Small intestine (tissue), 16 donors: Measurements from ENCODE around the gene RHBDF1. TPM values are rescaled to one million over a fixed set of nuclear protein-coding genes. Genes with fewer than 3 reads are reported as not detected.

Source experiments
- DNase-seq, 2 donors: peaks; one replicate each; pipeline versions ENCODE4 v3.0.0 to v3.0.0-alpha.2; 2013
- FAIRE-seq: peaks from 2 replicates; lab custom pipeline; 2012; peaks lifted over from hg19 to GRCh38; lab: Jason Lieb, UNC
- H3K27ac ChIP-seq, 3 donors: one replicate each; pipeline ENCODE4 v1.5.1; 2013; ENCODE audit warnings: low read length in 2 of 3, mild to moderate bottlenecking in 2 of 3, control low read depth in 1 of 3, inconsistent platforms in 1 of 3, low read depth in 1 of 3, moderate library complexity in 1 of 3
- H3K27me3 ChIP-seq, 3 donors: one replicate each; pipeline ENCODE4 v1.6.1; 2013; ENCODE audit warnings: low read length in 3 of 3, inconsistent platforms in 1 of 3; ENCODE audit not compliant: control insufficient read depth in 3 of 3, insufficient read depth in 3 of 3
- H3K36me3 ChIP-seq, 3 donors: one replicate each; pipeline ENCODE4 v1.6.1; 2013; ENCODE audit warnings: low read length in 3 of 3, inconsistent platforms in 1 of 3, low read depth in 1 of 3, mild to moderate bottlenecking in 1 of 3, moderate library complexity in 1 of 3; ENCODE audit not compliant: control insufficient read depth in 3 of 3, insufficient read depth in 2 of 3
- H3K4me1 ChIP-seq, 3 donors: one replicate each; pipeline ENCODE4 v1.6.1; 2013; ENCODE audit warnings: low read length in 2 of 3, inconsistent platforms in 1 of 3, low read depth in 1 of 3, mild to moderate bottlenecking in 1 of 3, moderate library complexity in 1 of 3; ENCODE audit not compliant: control insufficient read depth in 3 of 3, insufficient read depth in 2 of 3
- H3K4me3 ChIP-seq, 3 donors: one replicate each; pipeline ENCODE4 v1.5.1; 2013; ENCODE audit warnings: low read length in 3 of 3, control low read depth in 1 of 3, inconsistent platforms in 1 of 3, low read depth in 1 of 3, mild to moderate bottlenecking in 1 of 3, moderate library complexity in 1 of 3
- H3K9me3 ChIP-seq, 2 donors: one replicate each; pipeline ENCODE4 v1.6.1; 2013; ENCODE audit warnings: low read depth in 1 of 2, low read length in 1 of 2; ENCODE audit not compliant: control insufficient read depth in 2 of 2, insufficient read depth in 1 of 2
- WGBS, 3 donors: extraction: QIAGEN DNeasy Blood & Tissue Kit; methylation state at CpG; one replicate each; pipeline ENCODE4 v1.1.7; 2013; 5-methylcytosine and 5-hydroxymethylcytosine counted together
- long read RNA-seq, 10 donors: transcript quantifications; one replicate each; lab custom pipeline, GENCODE V29; 2026
- polyA plus RNA-seq, 4 donors: library from polyadenylated mRNA; stranded (reverse) in 3 of 4; unstranded in 1 of 4; fragments of 200-250 nt in 3 of 4; fragments of 120-200 nt in 1 of 4; gene quantifications; one replicate each; pipeline versions ENCODE4 v1.2.1 to v1.2.3, GENCODE V29; 2013
- donor health status: healthy with polysubstance abuse.
- donor health status: control.
- donor health status: control.
- donor health status: Bipolar disorder and iron deficiency.
- donor health status: healthy.

The RHBDF1 gene, protein sequence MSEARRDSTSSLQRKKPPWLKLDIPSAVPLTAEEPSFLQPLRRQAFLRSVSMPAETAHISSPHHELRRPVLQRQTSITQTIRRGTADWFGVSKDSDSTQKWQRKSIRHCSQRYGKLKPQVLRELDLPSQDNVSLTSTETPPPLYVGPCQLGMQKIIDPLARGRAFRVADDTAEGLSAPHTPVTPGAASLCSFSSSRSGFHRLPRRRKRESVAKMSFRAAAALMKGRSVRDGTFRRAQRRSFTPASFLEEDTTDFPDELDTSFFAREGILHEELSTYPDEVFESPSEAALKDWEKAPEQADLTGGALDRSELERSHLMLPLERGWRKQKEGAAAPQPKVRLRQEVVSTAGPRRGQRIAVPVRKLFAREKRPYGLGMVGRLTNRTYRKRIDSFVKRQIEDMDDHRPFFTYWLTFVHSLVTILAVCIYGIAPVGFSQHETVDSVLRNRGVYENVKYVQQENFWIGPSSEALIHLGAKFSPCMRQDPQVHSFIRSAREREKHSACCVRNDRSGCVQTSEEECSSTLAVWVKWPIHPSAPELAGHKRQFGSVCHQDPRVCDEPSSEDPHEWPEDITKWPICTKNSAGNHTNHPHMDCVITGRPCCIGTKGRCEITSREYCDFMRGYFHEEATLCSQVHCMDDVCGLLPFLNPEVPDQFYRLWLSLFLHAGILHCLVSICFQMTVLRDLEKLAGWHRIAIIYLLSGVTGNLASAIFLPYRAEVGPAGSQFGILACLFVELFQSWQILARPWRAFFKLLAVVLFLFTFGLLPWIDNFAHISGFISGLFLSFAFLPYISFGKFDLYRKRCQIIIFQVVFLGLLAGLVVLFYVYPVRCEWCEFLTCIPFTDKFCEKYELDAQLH
- 10 to 100 TPM; 10.1 to 28.6 (median 17.2) TPM for polyA plus RNA-seq
- long read RNA-seq, donor 1 = 0 reads
- long read RNA-seq, donor 2 = 0 reads
- long read RNA-seq, donor 3 = 0 reads
- long read RNA-seq, donor 4 = 0 reads
- long read RNA-seq, donor 5 = 0 reads
- long read RNA-seq, donor 6 = 0 reads
- long read RNA-seq, donor 7, transcript RHBDF1-201 (18 exons, 2,992 nt) = major isoform, 6 of 8 reads
- long read RNA-seq, donor 7, partial matches to known transcripts = 0 of 8 reads
- long read RNA-seq, donor 7, other reads (novel, unspliced or antisense) = 0 of 8 reads
- long read RNA-seq, donor 8 = 0 reads
- long read RNA-seq, donor 9 = 0 reads
- long read RNA-seq, donor 10, partial matches to known transcripts = 0 of 1 reads
- long read RNA-seq, donor 10, other reads (novel, unspliced or antisense) = 0 of 1 reads

DNA sequence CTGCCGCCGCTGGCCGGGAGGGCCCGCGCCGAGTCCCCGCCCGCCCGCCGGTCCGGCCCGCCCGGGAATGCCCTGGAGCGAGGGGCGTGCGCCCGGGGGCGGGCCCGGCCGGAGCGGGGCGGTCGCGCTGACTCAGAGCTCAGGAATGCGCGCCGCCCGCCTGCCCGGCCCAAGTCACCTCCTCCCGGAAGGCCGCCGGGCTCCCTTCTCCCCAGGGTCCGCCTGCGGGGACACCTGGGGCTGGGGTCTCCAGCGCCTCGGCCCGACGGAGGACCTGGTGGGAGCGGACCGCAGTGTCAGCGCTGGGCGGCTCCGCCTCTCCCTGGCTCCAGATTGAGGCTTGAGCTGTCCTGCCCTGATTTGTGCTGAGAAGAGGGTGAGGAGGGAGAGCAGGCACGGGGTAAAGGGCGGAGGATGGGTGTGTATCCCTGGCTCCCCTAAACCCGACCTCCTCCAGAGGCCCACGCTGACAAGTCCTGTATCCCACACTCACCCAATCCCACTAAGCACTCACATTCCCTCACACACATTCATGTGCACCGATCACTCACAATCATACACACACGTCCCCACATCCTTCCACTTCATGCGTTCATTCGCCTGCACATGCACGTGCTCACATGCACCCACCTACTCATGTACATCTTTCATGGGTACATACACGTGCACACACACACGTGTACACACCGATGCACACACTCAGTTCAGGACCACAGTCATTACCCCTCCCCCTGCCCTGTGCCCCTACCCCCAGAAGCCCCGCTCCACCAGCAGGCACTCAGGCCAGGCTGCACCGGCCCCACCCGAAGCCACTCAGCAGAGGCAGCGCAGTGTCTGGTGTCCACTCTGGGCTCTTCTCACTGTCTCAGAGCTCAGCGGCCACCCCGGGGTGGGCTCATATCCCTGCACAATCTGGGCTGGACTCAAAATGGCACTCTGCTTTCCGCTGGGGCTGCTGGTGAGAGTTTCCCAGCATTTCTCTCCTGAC, at the start of gene RHBDF1:
Gene RHBDF1, minus strand, starts transcription at position 71 of the 988 bp plus-strand sequence. CDS start 7,616 bp downstream, outside the sequence.
- peaks cover 0 to 4% (median 0%) of the 10 kb centered on the region in 3 donors for H3K36me3 ChIP-seq
- WGBS, 3 donors = 18 to 20% (median 20%) methylated on average over 41 to 62 of the region's 62 CpGs
- H3K9me3 ChIP-seq = no peaks in the 10 kb centered on the region
- peak within 1 kb of the TSS; percentile 48 to 76 (median 69) for H3K4me3 ChIP-seq
- H3K27ac ChIP-seq = peak within 1 kb of the TSS in 2 of 3 donors; percentile 56 to 80
- FAIRE-seq = no peak
- H3K4me1 ChIP-seq = peaks cover 0 to 51% (median 8%) of the 10 kb centered on the region in 3 donors
- peak; percentile 74 to 79 for DNase-seq
- H3K27me3 ChIP-seq = peaks cover 0 to 7% (median 5%) of the 10 kb centered on the region in 3 donors

DNA sequence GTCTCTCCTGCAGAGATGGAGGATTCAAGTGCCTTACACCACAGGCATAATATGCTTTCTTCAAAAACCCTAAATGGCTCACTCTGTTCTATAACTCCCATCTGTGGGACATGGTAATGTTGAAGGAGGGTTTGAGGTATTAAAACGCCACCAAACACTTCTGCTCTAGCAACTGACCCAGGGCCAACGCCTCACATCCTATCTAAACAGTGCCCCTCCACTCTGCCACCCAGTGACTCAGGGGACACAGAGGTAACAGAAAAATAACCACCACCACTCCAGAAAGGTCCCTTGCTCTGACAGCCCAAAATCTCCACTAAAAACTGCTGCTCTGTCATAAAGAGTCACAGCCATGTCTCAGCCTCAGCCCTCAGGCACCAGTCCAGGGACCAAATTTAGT, 48.3 kb upstream of the RHBDF1 start:
- Histone ChIP-seq H3K36me3 (peaks cover 0 to 52% (median 2%) of the 10 kb centered on the region in 3 donors), H3K27ac (no peak overlapping the region), H3K4me1 (peaks cover 0 to 15% (median 0%) of the 10 kb centered on the region in 3 donors), H3K4me3 (no peak overlapping the region), H3K9me3 (no peaks in the 10 kb centered on the region), H3K27me3 (no peaks in the 10 kb centered on the region)
- FAIRE-seq (no peak), DNase-seq (no peak)
- 81 to 94% (median 94%) methylated on average over 2 of the region's 2 CpGs for WGBS, 3 donors

DNA sequence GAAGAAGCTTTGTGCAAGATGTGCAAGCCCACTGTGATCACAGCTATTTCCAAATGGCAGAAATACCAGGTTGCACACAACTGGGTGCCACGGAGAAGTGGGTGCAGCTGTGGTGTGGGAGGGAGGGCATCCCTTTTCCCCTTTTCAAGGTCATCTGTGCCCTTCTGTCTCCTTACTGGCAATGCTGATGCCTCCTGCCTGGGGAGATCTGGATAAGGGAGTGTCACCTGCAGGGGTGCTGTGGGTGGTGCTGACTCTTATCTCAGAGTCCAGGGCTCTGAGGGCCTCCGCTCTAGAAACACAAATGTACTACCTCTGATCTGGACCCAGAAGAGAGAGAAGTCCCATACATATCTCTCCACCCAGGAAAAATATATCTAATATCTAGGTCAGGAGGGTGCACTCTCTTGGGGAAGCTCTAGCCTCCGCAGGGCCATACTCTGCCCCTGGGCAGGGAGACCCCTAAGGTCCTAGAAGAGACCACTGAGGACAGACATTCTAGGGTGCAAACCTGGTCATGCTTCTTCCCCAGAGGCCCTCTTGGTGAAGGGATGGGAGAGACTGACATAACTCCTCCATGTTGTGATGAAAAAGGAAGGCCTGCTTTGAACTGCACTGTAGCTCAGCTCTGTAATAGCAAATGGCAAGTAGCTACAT, 47.5 kb upstream of the RHBDF1 start:
- H3K27me3 ChIP-seq = no peaks in the 10 kb centered on the region
- no peak overlapping the region for H3K4me3 ChIP-seq
- DNase-seq (no peak), FAIRE-seq (no peak)
- H3K27ac ChIP-seq = no peak overlapping the region
- 77 to 84% (median 81%) methylated on average over 3 of the region's 3 CpGs for WGBS, 3 donors
- peaks cover 0 to 50% (median 2%) of the 10 kb centered on the region in 3 donors for H3K36me3 ChIP-seq
- peaks cover 0 to 15% (median 0%) of the 10 kb centered on the region in 3 donors for H3K4me1 ChIP-seq
- no peaks in the 10 kb centered on the region for H3K9me3 ChIP-seq

DNA sequence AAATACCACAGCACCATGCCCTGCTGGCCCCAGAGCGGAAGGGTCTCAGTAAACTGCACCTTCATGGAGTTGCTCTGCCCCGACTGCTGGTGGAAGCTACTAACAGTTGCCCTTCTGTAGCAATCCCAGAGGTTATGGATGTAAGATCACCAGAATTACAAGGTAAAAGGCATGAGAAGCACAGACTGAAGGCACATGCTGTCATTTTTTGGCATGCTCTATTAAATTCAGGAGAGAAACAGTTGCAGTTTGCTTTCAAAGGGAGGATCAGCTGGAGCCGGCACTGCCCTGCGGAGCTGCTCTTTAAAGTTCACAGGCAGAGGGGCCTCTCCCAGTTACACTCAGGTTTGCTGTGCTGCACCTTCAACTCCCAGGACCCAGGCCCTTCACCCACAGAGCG, 46.9 kb upstream of the RHBDF1 start:
- Histone ChIP-seq H3K4me1 (peaks cover 0 to 15% (median 0%) of the 10 kb centered on the region in 3 donors), H3K27ac (no peak overlapping the region), H3K4me3 (no peak overlapping the region), H3K36me3 (peaks cover 0 to 47% (median 2%) of the 10 kb centered on the region in 3 donors), H3K27me3 (no peaks in the 10 kb centered on the region), H3K9me3 (no peaks in the 10 kb centered on the region)
- 92 to 96% (median 92%) methylated on average over 5 of the region's 5 CpGs for WGBS, 3 donors
- DNase-seq (no peak), FAIRE-seq (no peak)

DNA sequence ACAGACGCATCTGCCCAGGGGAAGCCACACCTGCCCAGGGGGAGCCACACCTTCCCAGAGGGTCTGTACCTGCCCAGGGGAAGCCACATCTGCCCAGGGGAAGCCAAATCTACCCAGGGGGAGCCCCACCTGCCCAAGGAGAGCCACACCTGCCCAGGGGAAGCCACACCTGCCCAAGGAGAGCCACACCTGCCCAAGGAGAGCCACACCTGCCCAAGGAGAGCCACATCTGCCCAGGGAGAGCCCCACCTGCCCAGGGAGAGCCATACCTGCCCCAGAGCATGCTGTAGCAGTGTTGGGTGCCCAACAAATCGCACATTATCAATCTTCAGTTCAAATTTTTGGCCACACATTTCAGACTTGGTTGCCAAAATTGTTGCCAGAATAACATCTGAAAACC, 46.4 kb upstream of the RHBDF1 start:
- Histone ChIP-seq H3K27ac (no peak overlapping the region), H3K36me3 (peaks cover 0 to 47% (median 2%) of the 10 kb centered on the region in 3 donors), H3K4me3 (no peak overlapping the region), H3K27me3 (no peaks in the 10 kb centered on the region), H3K4me1 (peaks cover 0 to 15% (median 0%) of the 10 kb centered on the region in 3 donors), H3K9me3 (no peaks in the 10 kb centered on the region)
- DNase-seq = no peak
- 74 to 88% (median 83%) methylated on average over 2 of the region's 2 CpGs for WGBS, 3 donors
- no peak for FAIRE-seq

DNA sequence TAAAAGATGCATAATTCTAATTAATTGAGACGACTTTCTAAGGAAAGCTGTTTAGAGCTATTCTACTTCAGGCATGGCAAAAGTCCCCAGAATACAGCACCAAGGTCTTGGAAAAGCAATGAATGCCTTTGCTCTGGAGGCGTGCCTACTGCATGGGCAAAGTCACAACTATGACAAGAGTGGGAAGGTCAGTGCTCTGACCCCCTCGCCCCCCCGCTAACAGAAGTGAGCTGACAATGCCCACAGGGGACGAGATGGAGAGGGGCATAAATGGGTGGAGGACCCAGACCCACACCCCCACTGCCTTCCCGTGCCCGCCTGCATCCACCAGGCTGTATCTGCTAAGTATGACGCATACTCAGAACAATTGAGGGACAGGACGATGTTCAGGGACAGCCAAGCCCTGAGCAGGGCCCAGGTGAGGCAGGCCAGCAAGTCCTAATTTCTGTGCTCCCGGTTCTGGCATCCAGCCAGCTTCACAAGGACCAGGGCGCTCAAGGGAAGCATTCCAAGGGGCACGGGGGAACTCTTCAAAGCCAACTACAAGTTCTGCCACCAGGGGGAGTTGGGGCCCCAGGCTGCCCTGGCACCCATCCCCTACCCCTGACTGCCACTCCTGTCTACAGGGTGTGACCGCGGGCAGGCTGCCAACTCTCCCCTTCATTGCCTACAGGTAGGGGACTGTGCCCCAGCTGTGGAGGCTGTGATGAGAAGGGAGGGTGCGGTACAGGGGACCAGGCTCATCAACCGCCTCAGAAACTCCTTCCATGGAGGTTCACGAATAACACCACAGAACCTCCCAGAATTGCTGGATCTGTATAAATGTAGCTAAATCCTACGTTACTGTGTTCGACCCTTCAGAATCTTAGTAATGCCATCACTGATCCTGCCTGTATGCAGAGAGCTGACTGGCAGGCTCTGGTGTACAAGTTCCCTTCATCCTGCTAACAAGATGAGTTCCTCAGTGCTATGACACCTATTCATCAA, 45.2 kb upstream of the RHBDF1 start:
- DNase-seq (peak; percentile 78 to 87), FAIRE-seq (no peak)
- Histone ChIP-seq H3K4me1 (peaks cover 0 to 15% (median 0%) of the 10 kb centered on the region in 3 donors), H3K4me3 (no peak overlapping the region), H3K27ac (no peak overlapping the region), H3K36me3 (peaks cover 0 to 49% (median 0%) of the 10 kb centered on the region in 3 donors), H3K9me3 (no peaks in the 10 kb centered on the region), H3K27me3 (no peaks in the 10 kb centered on the region)
- 40 to 57% (median 51%) methylated on average over 19 of the region's 19 CpGs for WGBS, 3 donors
